Testis (tissue), 2 donors: ENCODE results near the gene TTC31.

Experiments used
- CTCF ChIP-seq, 3 experiments: fragments of 450-650 bp in 2 of 3; fragments of 200-600 bp in 1 of 3; sonication (generic) in 1 of 3; IDR thresholded peaks; one replicate each; pipeline ENCODE4 v1.5.1; 2016 to 2019; ENCODE audit warnings: antibody characterized with exemption in 3 of 3, mild to moderate bottlenecking in 2 of 3, moderate library complexity in 1 of 3
- POLR2A ChIP-seq: fragments of 450-650 bp; IDR thresholded peaks from one replicate; pipeline ENCODE4 v1.6.1; 2017; ENCODE audit warnings: antibody characterized with exemption, mild to moderate bottlenecking, moderate library complexity

- no peak for TF ChIP-seq POLR2A
- TF ChIP-seq CTCF (IDR thresholded peaks at IDR 0.05) = no peak
These were observed 25.7 kb upstream of the TTC31 start for GRCh38 chr2:74457129-74457548.
